CD4-positive, alpha-beta T cell (primary cell): Measurements from ENCODE around the gene B4GALT1. TPM values are rescaled to one million over a fixed set of nuclear protein-coding genes. Genes with fewer than 3 reads are reported as not detected.

Experiments used
- ATAC-seq: fragments of 200-7000 bp; cut with Tn5 transposase; one replicate; pipeline ENCODE4 v1.10.0; 2022; ENCODE audit warnings: mild to moderate bottlenecking; ENCODE audit not compliant: poor library complexity
- CTCF ChIA-PET: fragments of 350-600 bp; sonication (Branson Sonifier 250); formaldehyde crosslinking; loops from one replicate; lab custom pipeline; 2021; ENCODE audit warnings: antibody characterized with exemption, inconsistent platforms; lab: Charles Lee
- POLR2A ChIA-PET: fragments of 350-600 bp; sonication (Branson Sonifier 250); formaldehyde crosslinking; loops from one replicate; lab custom pipeline; 2021; ENCODE audit warnings: antibody characterized with exemption, inconsistent platforms; lab: Charles Lee
- DNase-seq, 14 experiments: peaks; one replicate each; pipeline ENCODE4 v3.0.0-alpha.2; 2013 to 2020; ENCODE audit warnings: mixed read lengths in 2 of 14
- H3K27ac ChIP-seq, 2 donors: one replicate each; pipeline versions ENCODE4 v1.5.1 to v1.7.0; 2013; ENCODE audit warnings: low read length in 2 of 2, low read depth in 1 of 2, mild to moderate bottlenecking in 1 of 2
- H3K27me3 ChIP-seq, 2 experiments: 1 replicate in 1 of 2; 2 replicates in 1 of 2; pipeline versions ENCODE4 v1.6.1 to v1.7.0; 2013; ENCODE audit warnings: low read length in 2 of 2, control low read depth in 1 of 2, mild to moderate bottlenecking in 1 of 2, moderate library complexity in 1 of 2; ENCODE audit not compliant: insufficient read depth in 2 of 2, control insufficient read depth in 1 of 2
- H3K36me3 ChIP-seq: one replicate; pipeline ENCODE4 v1.6.1; 2013; ENCODE audit warnings: low read length, control low read depth; ENCODE audit not compliant: insufficient read depth
- H3K4me1 ChIP-seq: one replicate; pipeline ENCODE4 v1.6.1; 2013; ENCODE audit warnings: low read length, control low read depth; ENCODE audit not compliant: insufficient read depth
- H3K4me3 ChIP-seq: one replicate; pipeline ENCODE4 v1.5.1; 2013; ENCODE audit warnings: mild to moderate bottlenecking, low read length, moderate library complexity
- H3K9me3 ChIP-seq, 2 experiments: 1 replicate in 1 of 2; 2 replicates in 1 of 2; pipeline versions ENCODE4 v1.6.1 to v1.7.0; 2013; ENCODE audit warnings: low read length in 2 of 2, mild to moderate bottlenecking in 2 of 2, control low read depth in 1 of 2, moderate library complexity in 1 of 2; ENCODE audit not compliant: control insufficient read depth in 1 of 2, insufficient read depth in 1 of 2
- H3K27ac Mint-ChIP-seq: one replicate; pipeline ENCODE4 v1.8.0; 2020; ENCODE audit warnings: mixed read lengths
- H3K27me3 Mint-ChIP-seq: one replicate; pipeline ENCODE4 v1.8.0; 2021; ENCODE audit warnings: mixed read lengths
- H3K36me3 Mint-ChIP-seq: one replicate; pipeline ENCODE4 v1.8.0; 2021; ENCODE audit warnings: low read depth, mixed read lengths
- H3K4me1 Mint-ChIP-seq: one replicate; pipeline ENCODE4 v1.8.0; 2021; ENCODE audit warnings: low read depth, mixed read lengths
- H3K4me3 Mint-ChIP-seq: one replicate; pipeline ENCODE4 v1.8.0; 2020; ENCODE audit warnings: mild to moderate bottlenecking, mixed read lengths
- H3K9me3 Mint-ChIP-seq: one replicate; pipeline ENCODE4 v1.8.0; 2020; ENCODE audit warnings: mixed read lengths
- intact Hi-C, 2 experiments: fragments of 100-400 bp; cut with DNase I in 1 of 2; cut with micrococcal nuclease in 1 of 2; formaldehyde crosslinking; loops; one replicate each; pipeline versions ENCODE4 v1.15.1 to v1.9.0; 2023 to 2025; cut with DNase I, micrococcal nuclease
- total RNA-seq, 174 experiments: library from RNA in 2 of 174; stranded (reverse) in 2 of 174; gene quantifications; one replicate each; pipeline ENCODE4 v1.2.3 and lab custom pipeline; 2021 to 2026
- TF ChIP-seq, protein P1 (sequence below): fragments of 200-600 bp; IDR thresholded peaks from one replicate; pipeline ENCODE4 v1.8.0; 2022; ENCODE audit warnings: antibody characterized with exemption, mild to moderate bottlenecking

Gene B4GALT1
- total RNA-seq, 2 experiments from 2014 or later = 74.7 to 77.0 TPM

DNA sequence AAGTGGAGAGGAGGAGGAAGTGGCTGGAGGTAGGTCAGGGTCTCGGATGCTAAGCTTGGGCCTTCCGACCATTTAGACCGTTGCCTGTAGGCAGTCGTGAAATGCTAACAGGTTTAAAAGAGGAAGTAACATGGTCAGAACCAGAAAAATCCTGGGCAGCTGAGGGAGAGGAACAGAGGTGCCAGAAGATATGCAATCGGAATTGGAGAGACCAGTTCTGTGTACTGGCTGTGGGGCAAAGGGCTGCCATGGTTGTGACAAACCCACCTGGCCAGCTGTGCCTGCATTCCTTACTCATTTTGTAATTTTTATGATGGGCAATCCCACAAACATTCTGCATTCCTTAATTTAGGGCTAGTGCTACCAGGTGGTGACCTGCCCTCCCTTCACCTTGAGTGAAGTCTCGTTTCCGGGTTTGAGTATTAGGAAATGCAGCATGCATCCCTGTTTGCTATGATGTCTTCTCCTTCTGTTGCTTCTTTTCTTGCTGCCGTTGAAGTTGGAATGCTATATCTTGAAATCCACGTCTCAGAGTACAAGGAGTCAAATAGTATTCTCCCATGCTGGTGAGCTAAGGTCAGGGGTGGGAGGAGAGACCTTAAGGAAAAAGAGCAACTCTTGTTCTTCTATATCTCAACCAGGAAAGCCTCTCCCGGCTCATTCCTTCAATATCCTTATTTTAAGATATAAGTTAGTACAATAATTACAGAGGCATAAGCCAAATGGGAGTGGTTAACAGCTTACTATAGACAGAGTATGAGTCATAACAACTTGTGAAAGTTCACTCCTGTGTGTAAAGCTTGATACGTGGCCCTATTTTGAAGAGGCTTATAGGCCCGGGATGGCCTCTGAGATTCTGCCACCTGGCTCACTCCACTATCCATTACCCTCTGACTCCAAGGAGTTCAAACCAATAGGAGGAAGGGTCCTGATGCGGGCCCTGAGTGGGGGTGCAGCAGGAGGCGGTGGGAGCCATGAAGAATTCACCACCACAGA, 37.0 kb downstream of the B4GALT1 start:
- POLR2A ChIA-PET = interaction anchor here (0.6 kb wide), 1 partner anchor 44 kb away, joined by 3 read pairs; no protein-coding TSS in a partner anchor
- H3K36me3 ChIP-seq = peaks cover 86% of the 10 kb centered on the region

DNA sequence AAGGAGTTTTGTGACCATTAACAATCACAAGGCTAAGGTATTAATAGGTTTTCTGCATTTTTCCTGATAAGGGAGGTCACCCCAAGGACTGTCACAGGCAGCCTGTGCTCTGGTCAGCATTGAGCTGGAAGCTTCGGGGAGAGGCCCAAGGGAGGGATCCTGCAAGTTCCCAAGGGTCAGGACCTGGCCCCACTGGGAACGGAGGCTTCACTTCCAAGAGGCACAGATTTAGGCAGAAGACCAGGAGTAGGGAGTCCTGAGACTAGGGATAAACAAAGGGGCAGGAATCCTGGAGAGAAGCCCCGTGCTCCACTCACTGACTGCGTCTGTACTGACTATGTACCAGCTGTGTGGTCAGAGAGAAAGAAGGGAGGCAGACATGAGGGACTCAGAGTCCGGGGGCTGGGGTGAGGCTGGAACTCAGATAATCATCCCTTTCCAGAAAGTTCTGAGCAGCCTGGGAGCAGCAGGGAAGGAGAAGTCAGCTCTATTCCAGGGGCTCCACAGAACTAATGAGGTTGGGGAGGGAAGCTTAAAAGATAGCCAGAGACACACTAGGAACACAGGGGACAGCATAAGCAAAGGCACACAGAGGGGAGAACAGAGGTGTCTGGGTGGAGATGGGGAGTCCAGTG, 37.8 kb downstream of the B4GALT1 start:
- Mint-ChIP-seq H3K27ac (no peak overlapping the region), H3K36me3 (peaks cover 86% of the 10 kb centered on the region), H3K4me3 (no peak overlapping the region), H3K27me3 (no peaks in the 10 kb centered on the region), H3K4me1 (peaks cover 39% of the 10 kb centered on the region), H3K9me3 (no peaks in the 10 kb centered on the region)
- H3K27ac ChIP-seq = no peak overlapping the region
- CTCF ChIA-PET = interaction anchor here (1.2 kb wide), 1 partner anchor 12 kb away, joined by 3 read pairs; no protein-coding TSS in a partner anchor
- ATAC-seq (no peak), DNase-seq (no peak)
- peaks cover 82% of the 10 kb centered on the region for H3K36me3 ChIP-seq
- no peaks in the 10 kb centered on the region for H3K9me3 ChIP-seq
- H3K4me3 ChIP-seq = no peak overlapping the region
- POLR2A ChIA-PET = no interaction called here
- TF ChIP-seq, protein P1, sequence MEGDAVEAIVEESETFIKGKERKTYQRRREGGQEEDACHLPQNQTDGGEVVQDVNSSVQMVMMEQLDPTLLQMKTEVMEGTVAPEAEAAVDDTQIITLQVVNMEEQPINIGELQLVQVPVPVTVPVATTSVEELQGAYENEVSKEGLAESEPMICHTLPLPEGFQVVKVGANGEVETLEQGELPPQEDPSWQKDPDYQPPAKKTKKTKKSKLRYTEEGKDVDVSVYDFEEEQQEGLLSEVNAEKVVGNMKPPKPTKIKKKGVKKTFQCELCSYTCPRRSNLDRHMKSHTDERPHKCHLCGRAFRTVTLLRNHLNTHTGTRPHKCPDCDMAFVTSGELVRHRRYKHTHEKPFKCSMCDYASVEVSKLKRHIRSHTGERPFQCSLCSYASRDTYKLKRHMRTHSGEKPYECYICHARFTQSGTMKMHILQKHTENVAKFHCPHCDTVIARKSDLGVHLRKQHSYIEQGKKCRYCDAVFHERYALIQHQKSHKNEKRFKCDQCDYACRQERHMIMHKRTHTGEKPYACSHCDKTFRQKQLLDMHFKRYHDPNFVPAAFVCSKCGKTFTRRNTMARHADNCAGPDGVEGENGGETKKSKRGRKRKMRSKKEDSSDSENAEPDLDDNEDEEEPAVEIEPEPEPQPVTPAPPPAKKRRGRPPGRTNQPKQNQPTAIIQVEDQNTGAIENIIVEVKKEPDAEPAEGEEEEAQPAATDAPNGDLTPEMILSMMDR = no peak
- H3K4me1 ChIP-seq = peaks cover 21% of the 10 kb centered on the region
- no peaks in the 10 kb centered on the region for H3K27me3 ChIP-seq
- intact Hi-C loops = no loop called here

More for the DNA sequence above, 37.0 kb downstream of the B4GALT1 start:
- DNase-seq (peak in 2 of 14 experiments; percentile 31 to 47), ATAC-seq (peak; percentile 46)
- peaks cover 90% of the 10 kb centered on the region for H3K36me3 Mint-ChIP-seq
- H3K9me3 Mint-ChIP-seq = no peaks in the 10 kb centered on the region
- TF ChIP-seq, protein P1 = no peak
- peaks cover 24% of the 10 kb centered on the region for H3K4me1 ChIP-seq
- H3K27me3 ChIP-seq = no peaks in the 10 kb centered on the region
- H3K27me3 Mint-ChIP-seq = no peaks in the 10 kb centered on the region
- H3K4me3 ChIP-seq = no peak overlapping the region
- no peak overlapping the region for H3K4me3 Mint-ChIP-seq
- no peaks in the 10 kb centered on the region for H3K9me3 ChIP-seq
- intact Hi-C loops = loop anchor here (5.0 kb wide), 2 partner anchors 33 to 37 kb away; partner anchors contain the start of gene B4GALT1 (in 1 of the 2)
- H3K4me1 Mint-ChIP-seq = peaks cover 33% of the 10 kb centered on the region
- H3K27ac ChIP-seq = no peak overlapping the region
- CTCF ChIA-PET = interaction anchor here (1.2 kb wide), 1 partner anchor 11 kb away, joined by 3 read pairs; no protein-coding TSS in a partner anchor
- peak overlapping the region; percentile 42 for H3K27ac Mint-ChIP-seq

DNA sequence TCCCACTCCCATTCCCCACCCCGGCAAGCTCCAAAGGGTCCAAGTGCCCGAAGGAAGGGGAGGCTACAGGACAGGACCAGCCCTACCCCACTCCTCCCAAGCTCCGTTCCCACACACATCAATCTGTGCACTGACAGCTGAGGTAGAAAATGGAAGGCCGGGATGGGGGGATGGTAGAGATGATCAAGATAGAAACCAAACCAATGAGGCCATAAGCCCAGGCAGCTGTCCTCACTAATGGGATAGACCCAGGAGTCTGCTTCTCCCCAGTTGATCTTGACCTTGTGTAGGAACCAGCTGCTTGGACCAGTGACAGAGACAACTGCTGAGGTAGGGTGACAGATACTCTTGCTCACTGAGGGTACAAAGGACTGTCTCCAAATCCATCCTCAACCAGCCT, 38.6 kb downstream of the B4GALT1 start:
- Histone ChIP-seq H3K9me3 (no peaks in the 10 kb centered on the region), H3K4me3 (no peak overlapping the region), H3K4me1 (peaks cover 21% of the 10 kb centered on the region), H3K27ac (no peak overlapping the region), H3K36me3 (peaks cover 78% of the 10 kb centered on the region), H3K27me3 (no peaks in the 10 kb centered on the region)
- intact Hi-C loops = no loop called here
- no peak for ATAC-seq
- peaks cover 44% of the 10 kb centered on the region for H3K4me1 Mint-ChIP-seq
- no peaks in the 10 kb centered on the region for H3K27me3 Mint-ChIP-seq
- TF ChIP-seq, protein P1 = no peak
- no peak overlapping the region for H3K4me3 Mint-ChIP-seq
- peaks cover 81% of the 10 kb centered on the region for H3K36me3 Mint-ChIP-seq
- CTCF ChIA-PET = no interaction called here
- H3K9me3 Mint-ChIP-seq = no peaks in the 10 kb centered on the region
- H3K27ac Mint-ChIP-seq = no peak overlapping the region
- POLR2A ChIA-PET = no interaction called here
- no peak for DNase-seq
